ENCODE results near the gene FBXL4. TPM values are rescaled to one million over a fixed set of nuclear protein-coding genes. Genes with fewer than 3 reads are reported as not detected.

The FBXL4 gene
- total and polyA plus RNA-seq, 3 experiments from 2014 or later = 9.6 to 12.7 (median 12.4) TPM

- H3K27ac ChIP-seq (ENCODE audit: low read depth, low read length) = no peak overlapping the region
- H3K4me1 ChIP-seq (ENCODE audit: insufficient read depth, low read length) = peaks cover 12% of the 10 kb centered on the region
- no peaks in the 10 kb centered on the region for H3K36me3 ChIP-seq (ENCODE audit: insufficient read depth, low read length)
- Mint-ChIP-seq H3K4me1 (peaks cover 22 to 32% (median 31%) of the 10 kb centered on the region in 3 donors), H3K36me3 (no peaks in the 10 kb centered on the region), H3K27me3 (peaks cover 66 to 87% of the 10 kb centered on the region in 2 donors), H3K27ac (peak overlapping the region in 2 of 8 donors; percentile 1 to 45), H3K4me3 (peak overlapping the region; percentile 35 to 87 (median 68)), H3K9me3 (peaks cover 0 to 17% (median 2%) of the 10 kb centered on the region in 5 donors)
- no peak for DNase-seq
- POLR2A ChIA-PET = interaction anchor here (0.6 kb wide), 1 partner anchor 241 kb away, joined by 3 read pairs; no protein-coding TSS in a partner anchor
- H3K9me3 ChIP-seq (ENCODE audit: low read length) = no peaks in the 10 kb centered on the region
- H3K4me3 ChIP-seq (ENCODE audit: low read length) = no peak overlapping the region
- CTCF ChIA-PET = no interaction called here
- peaks cover 35% of the 10 kb centered on the region for H3K27me3 ChIP-seq (ENCODE audit: insufficient read depth, low read length, poor library complexity, severe bottlenecking)
Observed at GRCh38 chr6:98823428-98824161, 124.2 kb downstream of the FBXL4 start.

DNA sequence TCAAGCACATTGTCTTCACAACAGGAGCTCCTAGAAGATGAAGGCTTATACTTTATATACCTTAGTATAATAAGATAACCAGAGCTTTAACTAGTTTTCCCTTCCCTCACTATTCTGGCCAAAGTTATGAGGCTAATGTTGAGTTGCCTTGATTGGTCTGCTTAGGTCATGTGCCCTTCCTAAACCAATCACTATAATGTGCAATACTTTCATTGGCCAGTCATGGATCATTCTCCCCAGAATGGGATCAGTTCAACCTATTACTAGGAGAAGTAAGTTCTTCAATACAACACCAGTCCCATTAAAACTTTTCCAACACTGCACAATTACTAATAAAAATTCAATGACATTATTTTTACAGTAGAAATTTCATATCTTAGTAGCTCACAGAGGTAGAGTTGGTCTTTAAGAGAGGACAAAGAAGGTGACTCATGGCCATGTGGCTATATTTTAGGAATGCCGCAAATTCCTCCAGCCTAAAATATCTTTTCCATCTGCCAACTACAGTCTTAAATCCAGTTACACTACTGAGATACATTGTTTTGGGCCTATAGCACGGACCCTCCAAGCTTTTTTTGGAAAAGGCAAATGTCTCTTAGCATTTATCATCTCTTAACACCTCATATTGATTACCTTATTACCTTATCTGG is 125.9 kb downstream of the FBXL4 start:
- CTCF ChIA-PET = no interaction called here
- H3K4me3 ChIP-seq (ENCODE audit: low read length) = no peak overlapping the region
- H3K27ac Mint-ChIP-seq = no peak overlapping the region

More for the DNA sequence above, 125.9 kb downstream of the FBXL4 start:
- H3K27me3 Mint-ChIP-seq = peaks cover 59 to 81% of the 10 kb centered on the region in 2 donors
- no peaks in the 10 kb centered on the region for H3K9me3 ChIP-seq (ENCODE audit: low read length)
- peaks cover 8% of the 10 kb centered on the region for H3K4me1 ChIP-seq (ENCODE audit: insufficient read depth, low read length)
- H3K4me1 Mint-ChIP-seq = peaks cover 14 to 23% (median 21%) of the 10 kb centered on the region in 3 donors
- no peaks in the 10 kb centered on the region for H3K36me3 ChIP-seq (ENCODE audit: insufficient read depth, low read length)
- H3K27me3 ChIP-seq (ENCODE audit: insufficient read depth, low read length, poor library complexity, severe bottlenecking) = peaks cover 20% of the 10 kb centered on the region
- no peak overlapping the region for H3K27ac ChIP-seq (ENCODE audit: low read depth, low read length)
- no peaks in the 10 kb centered on the region for H3K36me3 Mint-ChIP-seq
- peaks cover 0 to 14% (median 2%) of the 10 kb centered on the region in 5 donors for H3K9me3 Mint-ChIP-seq
- POLR2A ChIA-PET = no interaction called here
- no peak overlapping the region for H3K4me3 Mint-ChIP-seq
- DNase-seq = no peak

Other genes starting within 250 kb of the FBXL4 start
- gene POU3F2, start 113.4 kb downstream of the FBXL4 start, total RNA-seq = not detected
- not detected for gene POU3F2, start 113.4 kb downstream of the FBXL4 start, polyA plus RNA-seq

Measured in CD8-positive, alpha-beta memory T cell (primary cell).